Fibroblast of gingiva (primary cell): Measurements from ENCODE around the gene AUTS2.

Source experiments
- DNase-seq: peaks from one replicate; pipeline ENCODE4 v3.0.0-alpha.2; 2011; ENCODE audit warnings: low read depth

Gene AUTS2

GRCh38 chr7:69723663-69724062 is 125.4 kb downstream of the AUTS2 start:
- DNase-seq, result no peak

- no peak for DNase-seq
Observed at GRCh38 chr7:69728304-69728703, 130.0 kb downstream of the AUTS2 start.

- no peak for DNase-seq
Observed at GRCh38 chr7:69732203-69732602, 133.9 kb downstream of the AUTS2 start.

- DNase-seq, result no peak
Observed at GRCh38 chr7:69735582-69735981, 137.3 kb downstream of the AUTS2 start.

GRCh38 chr7:69736126-69736810 is 138.0 kb downstream of the AUTS2 start:
- DNase-seq, result no peak

- no peak for DNase-seq
Observed at GRCh38 chr7:69738396-69738951, 140.2 kb downstream of the AUTS2 start.

- no peak for DNase-seq
Observed at GRCh38 chr7:69739190-69739589, 140.9 kb downstream of the AUTS2 start.

GRCh38 chr7:69739931-69740431 is 141.7 kb downstream of the AUTS2 start:
- DNase-seq, result peak; percentile 3

GRCh38 chr7:69742237-69742636 is 144.0 kb downstream of the AUTS2 start:
- DNase-seq, result no peak

GRCh38 chr7:69743436-69743835 is 145.2 kb downstream of the AUTS2 start:
- no peak for DNase-seq

- DNase-seq, result no peak
Observed at GRCh38 chr7:69744026-69744425, 145.8 kb downstream of the AUTS2 start.

- no peak for DNase-seq
Observed at GRCh38 chr7:69746383-69746782, 148.1 kb downstream of the AUTS2 start.

GRCh38 chr7:69747144-69747543 is 148.9 kb downstream of the AUTS2 start:
- no peak for DNase-seq

- no peak for DNase-seq
Observed at GRCh38 chr7:69748530-69748929, 150.3 kb downstream of the AUTS2 start.

- DNase-seq, result no peak
Observed at GRCh38 chr7:69749372-69749979, 151.2 kb downstream of the AUTS2 start.

GRCh38 chr7:69749994-69750393 is 151.7 kb downstream of the AUTS2 start:
- no peak for DNase-seq

- no peak for DNase-seq
Observed at GRCh38 chr7:69751026-69751425, 152.8 kb downstream of the AUTS2 start.

- no peak for DNase-seq
Observed at GRCh38 chr7:69753981-69754380, 155.7 kb downstream of the AUTS2 start.

GRCh38 chr7:69754476-69754875 is 156.2 kb downstream of the AUTS2 start:
- no peak for DNase-seq

GRCh38 chr7:69756235-69756634 is 158.0 kb downstream of the AUTS2 start:
- no peak for DNase-seq

- no peak for DNase-seq
Observed at GRCh38 chr7:69757528-69757927, 159.3 kb downstream of the AUTS2 start.

- DNase-seq, result no peak
Observed at GRCh38 chr7:69757981-69758430, 159.7 kb downstream of the AUTS2 start.

- DNase-seq, result no peak
Observed at GRCh38 chr7:69759373-69759772, 161.1 kb downstream of the AUTS2 start.
